ENCODE measurements around the gene PANX3. TPM values are rescaled to one million over a fixed set of nuclear protein-coding genes. Genes with fewer than 3 reads are reported as not detected.
"Not testable (repeated sequence)": the region's sequence is repeated elsewhere in the genome, so short reads cannot be mapped to it uniquely, and the experiment has no call there.

Gene PANX3
- total RNA-seq, 1 donor from 2014 or later, result not detected

DNA sequence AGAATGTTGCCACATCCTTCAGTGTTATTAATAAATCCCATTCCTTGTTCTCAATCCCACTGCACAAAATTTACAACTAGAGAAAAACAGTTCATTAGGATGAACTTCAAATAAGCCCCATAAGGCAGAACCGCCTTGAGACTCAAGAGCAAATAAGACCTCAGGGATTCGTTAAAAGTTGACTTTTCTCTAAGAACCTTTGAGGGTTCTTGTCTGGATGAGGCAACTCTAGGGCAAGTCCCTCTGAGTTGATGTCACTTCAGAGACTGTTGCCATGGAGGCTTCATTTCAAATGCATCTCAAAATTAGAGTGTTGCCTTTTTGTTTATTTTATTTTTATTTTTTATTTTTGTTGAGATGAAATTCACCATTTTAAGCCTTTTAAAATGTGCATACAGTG, 19.8 kb upstream of the PANX3 start:
- DNase-seq (ENCODE audit: low spot score in 2 of 2), result no peak
- no peaks in the 10 kb centered on the region for H3K4me1 ChIP-seq
- TF ChIP-seq, protein P1, sequence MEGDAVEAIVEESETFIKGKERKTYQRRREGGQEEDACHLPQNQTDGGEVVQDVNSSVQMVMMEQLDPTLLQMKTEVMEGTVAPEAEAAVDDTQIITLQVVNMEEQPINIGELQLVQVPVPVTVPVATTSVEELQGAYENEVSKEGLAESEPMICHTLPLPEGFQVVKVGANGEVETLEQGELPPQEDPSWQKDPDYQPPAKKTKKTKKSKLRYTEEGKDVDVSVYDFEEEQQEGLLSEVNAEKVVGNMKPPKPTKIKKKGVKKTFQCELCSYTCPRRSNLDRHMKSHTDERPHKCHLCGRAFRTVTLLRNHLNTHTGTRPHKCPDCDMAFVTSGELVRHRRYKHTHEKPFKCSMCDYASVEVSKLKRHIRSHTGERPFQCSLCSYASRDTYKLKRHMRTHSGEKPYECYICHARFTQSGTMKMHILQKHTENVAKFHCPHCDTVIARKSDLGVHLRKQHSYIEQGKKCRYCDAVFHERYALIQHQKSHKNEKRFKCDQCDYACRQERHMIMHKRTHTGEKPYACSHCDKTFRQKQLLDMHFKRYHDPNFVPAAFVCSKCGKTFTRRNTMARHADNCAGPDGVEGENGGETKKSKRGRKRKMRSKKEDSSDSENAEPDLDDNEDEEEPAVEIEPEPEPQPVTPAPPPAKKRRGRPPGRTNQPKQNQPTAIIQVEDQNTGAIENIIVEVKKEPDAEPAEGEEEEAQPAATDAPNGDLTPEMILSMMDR (IDR thresholded peaks at IDR 0.05), result no peak
- H3K36me3 ChIP-seq, result no peaks in the 10 kb centered on the region
- H3K27ac ChIP-seq, result no peak overlapping the region
- no peaks in the 10 kb centered on the region for H3K27me3 ChIP-seq
- no peaks in the 10 kb centered on the region for H3K9me3 ChIP-seq
- no peak overlapping the region for H3K4me3 ChIP-seq
- intact Hi-C loops (cut with DNase I), result no loop called here

DNA sequence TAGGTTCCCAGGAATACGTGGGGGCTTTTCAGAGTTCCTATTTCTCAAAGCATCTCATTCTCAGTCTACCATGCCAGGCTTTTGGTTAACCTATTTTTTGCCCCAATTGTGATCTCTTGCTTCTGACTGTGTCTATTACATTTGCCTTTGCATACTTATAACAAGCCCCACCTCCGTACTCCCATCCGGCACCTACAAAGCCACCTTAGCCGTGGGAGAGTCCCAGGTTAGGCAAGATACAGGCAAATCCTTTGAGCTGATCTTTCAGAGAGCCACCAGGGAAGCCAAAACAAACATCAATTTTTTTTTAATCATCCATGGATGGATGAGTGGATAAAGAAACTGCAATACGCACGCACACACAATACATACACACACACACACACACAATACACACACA, 18.6 kb upstream of the PANX3 start:
- no peaks in the 10 kb centered on the region for H3K27me3 ChIP-seq
- intact Hi-C loops (cut with DNase I), result no loop called here

DNA sequence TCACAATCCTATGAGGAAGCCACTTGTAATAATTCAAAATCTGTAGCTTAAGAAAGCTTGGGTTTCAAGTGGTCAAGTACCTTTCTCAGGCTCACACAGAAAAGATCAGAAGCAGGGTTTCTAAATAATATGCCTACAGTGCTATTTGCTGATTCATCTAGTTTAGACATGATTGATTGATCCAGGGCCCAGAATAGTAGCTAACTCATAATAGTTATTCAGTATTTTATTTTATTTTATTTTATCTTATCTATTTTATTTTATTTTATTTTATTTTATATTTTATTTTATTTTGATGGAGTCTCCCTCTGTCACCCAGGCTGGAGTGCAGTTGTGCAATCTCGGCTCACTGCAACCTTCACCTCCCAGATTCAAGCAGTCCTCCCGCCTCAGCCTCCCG, 15.9 kb upstream of the PANX3 start:
- Histone ChIP-seq H3K27me3 (no peaks in the 10 kb centered on the region), H3K4me1 (no peaks in the 10 kb centered on the region), H3K9me3 (no peaks in the 10 kb centered on the region), H3K36me3 (no peaks in the 10 kb centered on the region), H3K4me3 (no peak overlapping the region), H3K27ac (no peak overlapping the region)
- intact Hi-C loops (cut with DNase I), result no loop called here
- TF ChIP-seq, protein P1 (IDR thresholded peaks at IDR 0.05), result no peak
- DNase-seq (ENCODE audit: low spot score in 2 of 2), result no peak

More for the DNA sequence above, 18.6 kb upstream of the PANX3 start:
- Histone ChIP-seq H3K9me3 (no peaks in the 10 kb centered on the region), H3K4me1 (no peaks in the 10 kb centered on the region), H3K27ac (no peak overlapping the region), H3K4me3 (no peak overlapping the region), H3K36me3 (no peaks in the 10 kb centered on the region)
- no peak for DNase-seq (ENCODE audit: low spot score in 2 of 2)
- TF ChIP-seq, protein P1 (IDR thresholded peaks at IDR 0.05), result no peak

DNA sequence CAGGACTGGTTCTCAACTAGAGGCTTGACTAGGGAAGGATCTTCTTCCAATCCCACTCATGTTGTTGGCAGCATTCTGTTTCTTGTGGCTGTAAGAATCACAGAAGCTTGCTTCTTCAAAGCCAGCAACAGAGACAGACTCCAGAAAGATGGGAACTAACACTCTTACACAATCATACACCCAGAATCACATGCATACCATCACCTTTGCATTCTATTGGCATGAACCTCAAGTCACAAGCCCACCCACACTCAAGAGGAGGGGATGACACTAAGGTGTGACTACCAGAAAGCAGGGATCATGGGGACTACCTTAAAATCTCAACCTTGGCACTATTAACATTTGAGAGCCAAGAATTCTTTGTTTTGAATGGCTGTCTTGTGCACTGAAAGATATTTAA, 13.6 kb upstream of the PANX3 start:
- intact Hi-C loops (cut with DNase I), result no loop called here
- no peaks in the 10 kb centered on the region for H3K4me1 ChIP-seq
- no peaks in the 10 kb centered on the region for H3K36me3 ChIP-seq
- TF ChIP-seq, protein P1 (IDR thresholded peaks at IDR 0.05), result no peak
- H3K27ac ChIP-seq, result no peak overlapping the region
- H3K4me3 ChIP-seq, result no peak overlapping the region
- DNase-seq (ENCODE audit: low spot score in 2 of 2), result no peak
- H3K9me3 ChIP-seq, result no peaks in the 10 kb centered on the region
- no peaks in the 10 kb centered on the region for H3K27me3 ChIP-seq

DNA sequence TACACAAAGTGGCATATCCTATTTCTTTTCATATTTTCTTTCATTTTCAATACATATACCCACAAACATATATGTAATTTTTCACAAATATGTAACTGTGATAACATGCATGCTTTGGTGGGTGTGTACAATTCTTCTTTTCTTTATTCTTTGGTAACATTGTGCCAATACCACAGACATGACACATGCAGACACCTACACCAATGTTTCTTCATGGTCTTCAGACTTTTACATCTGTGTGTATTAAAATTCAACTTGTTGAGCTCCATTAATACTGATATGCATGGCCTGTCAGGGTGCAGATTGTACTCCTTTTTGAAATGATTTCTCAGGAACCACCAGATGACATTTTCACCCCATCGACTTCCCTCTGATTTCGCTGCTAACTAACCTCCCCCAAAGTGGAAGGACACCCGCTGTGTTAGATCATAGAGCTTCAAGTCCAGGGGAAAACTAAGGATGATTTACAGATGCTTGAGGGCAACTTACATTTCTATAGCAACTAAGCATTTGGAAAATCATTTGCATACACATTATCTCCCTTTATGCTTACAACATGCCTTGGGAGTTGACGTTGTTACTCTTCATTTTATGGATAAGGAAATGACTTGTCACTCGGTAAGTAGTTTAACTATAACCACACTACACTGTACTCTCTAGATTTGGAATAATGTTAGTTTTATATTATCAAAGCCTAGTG, 10.5 kb upstream of the PANX3 start:
- no peak for DNase-seq (ENCODE audit: low spot score in 2 of 2)
- Histone ChIP-seq H3K9me3 (no peaks in the 10 kb centered on the region), H3K27me3 (no peaks in the 10 kb centered on the region), H3K4me1 (no peaks in the 10 kb centered on the region), H3K36me3 (no peaks in the 10 kb centered on the region), H3K27ac (no peak overlapping the region), H3K4me3 (no peak overlapping the region)
- TF ChIP-seq, protein P1 (IDR thresholded peaks at IDR 0.05), result no peak
- intact Hi-C loops (cut with DNase I), result no loop called here

DNA sequence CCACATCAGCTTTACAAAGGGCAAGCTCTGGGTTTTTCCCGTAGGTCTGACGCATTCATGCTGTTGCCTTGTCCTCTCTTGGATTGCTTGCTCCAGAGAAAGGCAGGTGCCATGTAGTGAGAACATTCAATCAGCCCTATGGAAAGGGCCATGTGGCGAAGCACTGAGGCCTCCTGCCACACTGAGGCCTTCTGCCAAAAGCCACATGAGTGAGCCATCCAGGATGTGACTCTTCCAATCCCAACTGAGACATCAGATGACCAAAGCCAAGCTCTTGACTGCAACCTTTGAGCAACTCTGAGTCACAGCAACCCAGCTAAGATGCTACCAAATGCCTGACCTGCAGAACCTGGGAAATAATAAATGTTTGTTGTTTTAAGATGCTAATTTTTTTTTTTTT, 9.0 kb upstream of the PANX3 start:
- intact Hi-C loops (cut with DNase I), result no loop called here
- H3K27ac ChIP-seq, result no peak overlapping the region
- H3K27me3 ChIP-seq, result no peaks in the 10 kb centered on the region
- no peaks in the 10 kb centered on the region for H3K9me3 ChIP-seq
- no peak overlapping the region for H3K4me3 ChIP-seq
- TF ChIP-seq, protein P1 (IDR thresholded peaks at IDR 0.05), result no peak
- no peaks in the 10 kb centered on the region for H3K4me1 ChIP-seq
- H3K36me3 ChIP-seq, result no peaks in the 10 kb centered on the region
- DNase-seq (ENCODE audit: low spot score in 2 of 2), result no peak

DNA sequence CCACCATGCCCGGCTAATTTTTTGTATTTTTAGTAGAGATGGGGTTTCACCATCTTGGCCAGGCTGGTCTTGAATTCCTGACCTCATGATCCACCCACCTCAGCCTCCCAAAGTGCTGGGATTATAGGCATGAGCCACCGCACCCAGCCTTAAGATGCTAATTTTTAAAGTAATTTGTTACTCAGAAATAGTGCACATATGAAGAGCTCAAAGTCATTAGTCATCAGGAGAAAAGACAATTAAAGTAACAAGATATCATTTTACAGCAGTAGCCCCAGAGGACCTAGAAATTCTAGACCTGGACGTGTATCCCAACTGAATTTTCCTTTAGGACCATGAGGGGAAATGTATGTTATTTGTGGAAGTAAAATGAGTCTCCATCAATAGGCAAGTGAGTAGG, 8.5 kb upstream of the PANX3 start:
- H3K27me3 ChIP-seq; H3K27ac ChIP-seq; H3K4me3 ChIP-seq; H3K9me3 ChIP-seq; H3K36me3 ChIP-seq; H3K4me1 ChIP-seq; intact Hi-C loops (cut with DNase I); DNase-seq (ENCODE audit: low spot score in 2 of 2): not testable (repeated sequence)

Data from ascending aorta (tissue), 2 donors.